ENCODE results near the gene GNPDA1. TPM values are rescaled to one million over a fixed set of nuclear protein-coding genes. Genes with fewer than 3 reads are reported as not detected.

The GNPDA1 gene
- total RNA-seq, 1 donor, result 8.3 TPM

- no peak for DNase-seq (ENCODE audit: low read depth in 2 of 3, low spot score in 2 of 3)
Measured at GRCh38 chr5:141997358-141997960, 15.4 kb downstream of the GNPDA1 start.

- no peak for DNase-seq (ENCODE audit: low read depth in 2 of 3, low spot score in 2 of 3)
Measured at GRCh38 chr5:141995656-141996055, 17.2 kb downstream of the GNPDA1 start.

GRCh38 chr5:141994511-141995136, 18.2 kb downstream of the GNPDA1 start:
- no peak for DNase-seq (ENCODE audit: low read depth in 2 of 3, low spot score in 2 of 3)

GRCh38 chr5:141992349-141992963, 20.4 kb downstream of the GNPDA1 start:
- peak; percentile 55 to 84 (median 59) for DNase-seq (ENCODE audit: low read depth in 2 of 3, low spot score in 2 of 3)

GRCh38 chr5:141989720-141990119, 23.1 kb downstream of the GNPDA1 start:
- DNase-seq (ENCODE audit: low read depth in 2 of 3, low spot score in 2 of 3), result no peak

GRCh38 chr5:141986072-141986471, 26.8 kb downstream of the GNPDA1 start:
- DNase-seq (ENCODE audit: low read depth in 2 of 3, low spot score in 2 of 3), result no peak

GRCh38 chr5:141982626-141983025, 30.2 kb downstream of the GNPDA1 start:
- DNase-seq (ENCODE audit: low read depth in 2 of 3, low spot score in 2 of 3), result no peak

GRCh38 chr5:141978389-141978788, 34.4 kb downstream of the GNPDA1 start:
- no peak for DNase-seq (ENCODE audit: low read depth in 2 of 3, low spot score in 2 of 3)

- DNase-seq (ENCODE audit: low read depth in 2 of 3, low spot score in 2 of 3), result no peak
Measured at GRCh38 chr5:141976176-141976575, 36.7 kb downstream of the GNPDA1 start.

GRCh38 chr5:141973871-141974595, 38.8 kb downstream of the GNPDA1 start:
- no peak for DNase-seq (ENCODE audit: low read depth in 2 of 3, low spot score in 2 of 3)

- DNase-seq (ENCODE audit: low read depth in 2 of 3, low spot score in 2 of 3), result peak in 1 of 3 donors; percentile 39
Measured at GRCh38 chr5:141969783-141970771, 42.8 kb downstream of the GNPDA1 start.

GRCh38 chr5:141968914-141969608, 43.8 kb downstream of the GNPDA1 start, which contains the start of gene RNF14:
TSS of gene RNF14 (plus strand) at chr5:141969105. CDS start at chr5:141973589, 4,484 bp downstream.
- DNase-seq (ENCODE audit: low read depth in 2 of 3, low spot score in 2 of 3), result peak; percentile 78 to 97 (median 94)

GRCh38 chr5:141966963-141967333, 45.9 kb downstream of the GNPDA1 start:
- DNase-seq (ENCODE audit: low read depth in 2 of 3, low spot score in 2 of 3), result no peak

- no peak for DNase-seq (ENCODE audit: low read depth in 2 of 3, low spot score in 2 of 3)
Measured at GRCh38 chr5:141966275-141966962, 46.4 kb downstream of the GNPDA1 start.

- DNase-seq (ENCODE audit: low read depth in 2 of 3, low spot score in 2 of 3), result no peak
Measured at GRCh38 chr5:141965071-141965470, 47.8 kb downstream of the GNPDA1 start.

GRCh38 chr5:141963701-141964100, 49.1 kb downstream of the GNPDA1 start:
- DNase-seq (ENCODE audit: low read depth in 2 of 3, low spot score in 2 of 3), result no peak

GRCh38 chr5:141961466-141961865, 51.4 kb downstream of the GNPDA1 start:
- DNase-seq (ENCODE audit: low read depth in 2 of 3, low spot score in 2 of 3), result no peak

GRCh38 chr5:141960449-141961323, 52.1 kb downstream of the GNPDA1 start:
- DNase-seq (ENCODE audit: low read depth in 2 of 3, low spot score in 2 of 3), result peak; percentile 83 to 96 (median 87)
